MG63 (cell line): ENCODE measurements around the gene SYCP3. TPM values are rescaled to one million over a fixed set of nuclear protein-coding genes. Genes with fewer than 3 reads are reported as not detected.

ENCODE experiments used
- DNase-seq: peaks from one replicate; pipeline ENCODE4 v3.0.0-alpha.2; 2020
- H3K27me3 ChIP-seq: fragments of 250-450 bp; sonication (Bioruptor Pico); 2 replicates; pipeline ENCODE4 v1.5.1; 2020; ENCODE audit warnings: mild to moderate bottlenecking, moderate library complexity
- H3K36me3 ChIP-seq: fragments of 250-450 bp; sonication (Bioruptor Pico); 2 replicates; pipeline ENCODE4 v1.5.1; 2020; ENCODE audit warnings: mild to moderate bottlenecking, moderate library complexity
- H3K4me3 ChIP-seq: fragments of 250-450 bp; sonication (Bioruptor Pico); 2 replicates; pipeline ENCODE4 v1.5.1; 2020; ENCODE audit warnings: mild to moderate bottlenecking, moderate library complexity
- H3K9me3 ChIP-seq: fragments of 250-450 bp; sonication (Bioruptor Pico); 2 replicates; pipeline ENCODE4 v1.5.1; 2020; ENCODE audit warnings: mild to moderate bottlenecking, moderate library complexity
- total RNA-seq: library from RNA; depleted of rRNA; stranded (reverse); fragments of >200 nt; shearing (Covaris generic); gene quantifications from 2 replicates; pipeline ENCODE4 v1.2.3, GENCODE V29; 2014; ENCODE audit warnings: low replicate concordance

Gene SYCP3
- total RNA-seq, 1 experiment from 2014 or later = not detected

GRCh38 chr12:101767537-101767936 lies 28.3 kb upstream of the SYCP3 start:
- no peaks in the 10 kb centered on the region for H3K27me3 ChIP-seq
- DNase-seq = no peak
- no peaks in the 10 kb centered on the region for H3K36me3 ChIP-seq
- H3K9me3 ChIP-seq = no peaks in the 10 kb centered on the region
- no peak overlapping the region for H3K4me3 ChIP-seq

GRCh38 chr12:101764051-101764792 lies 25.0 kb upstream of the SYCP3 start:
- Histone ChIP-seq H3K4me3 (no peak overlapping the region), H3K27me3 (no peaks in the 10 kb centered on the region), H3K9me3 (no peaks in the 10 kb centered on the region), H3K36me3 (no peaks in the 10 kb centered on the region)
- no peak for DNase-seq

GRCh38 chr12:101763246-101763931 lies 24.1 kb upstream of the SYCP3 start:
- H3K4me3 ChIP-seq = no peak overlapping the region
- H3K9me3 ChIP-seq = no peaks in the 10 kb centered on the region
- no peak for DNase-seq
- no peaks in the 10 kb centered on the region for H3K27me3 ChIP-seq
- no peaks in the 10 kb centered on the region for H3K36me3 ChIP-seq

- H3K36me3 ChIP-seq = no peaks in the 10 kb centered on the region
Observed at GRCh38 chr12:101761781-101762180, 22.5 kb upstream of the SYCP3 start.

GRCh38 chr12:101761350-101761749 lies 22.1 kb upstream of the SYCP3 start:
- no peaks in the 10 kb centered on the region for H3K36me3 ChIP-seq
- no peak for DNase-seq
- no peaks in the 10 kb centered on the region for H3K9me3 ChIP-seq
- H3K27me3 ChIP-seq = no peaks in the 10 kb centered on the region
- no peak overlapping the region for H3K4me3 ChIP-seq

More at GRCh38 chr12:101761781-101762180, 22.5 kb upstream of the SYCP3 start:
- Histone ChIP-seq H3K27me3 (no peaks in the 10 kb centered on the region), H3K9me3 (no peaks in the 10 kb centered on the region), H3K4me3 (no peak overlapping the region)
- no peak for DNase-seq

GRCh38 chr12:101759396-101760047 lies 20.3 kb upstream of the SYCP3 start:
- no peak for DNase-seq
- H3K36me3 ChIP-seq = no peaks in the 10 kb centered on the region
- H3K4me3 ChIP-seq = no peak overlapping the region
- H3K9me3 ChIP-seq = no peaks in the 10 kb centered on the region
- H3K27me3 ChIP-seq = no peaks in the 10 kb centered on the region

- H3K27me3 ChIP-seq = no peaks in the 10 kb centered on the region
- H3K4me3 ChIP-seq = no peak overlapping the region
- DNase-seq = no peak
- H3K36me3 ChIP-seq = peaks cover 3% of the 10 kb centered on the region
- H3K9me3 ChIP-seq = no peaks in the 10 kb centered on the region
Observed at GRCh38 chr12:101750152-101750551, 10.9 kb upstream of the SYCP3 start.

- no peak for DNase-seq
- Histone ChIP-seq H3K27me3 (no peaks in the 10 kb centered on the region), H3K9me3 (no peaks in the 10 kb centered on the region), H3K36me3 (peaks cover 3% of the 10 kb centered on the region), H3K4me3 (no peak overlapping the region)
Observed at GRCh38 chr12:101749657-101750056, 10.4 kb upstream of the SYCP3 start.

GRCh38 chr12:101748907-101749306 lies 9.6 kb upstream of the SYCP3 start:
- Histone ChIP-seq H3K9me3 (no peaks in the 10 kb centered on the region), H3K4me3 (no peak overlapping the region), H3K36me3 (peaks cover 3% of the 10 kb centered on the region), H3K27me3 (no peaks in the 10 kb centered on the region)
- no peak for DNase-seq

- Histone ChIP-seq H3K9me3 (no peaks in the 10 kb centered on the region), H3K4me3 (no peak overlapping the region), H3K27me3 (no peaks in the 10 kb centered on the region), H3K36me3 (peaks cover 3% of the 10 kb centered on the region)
- DNase-seq = no peak
Observed at GRCh38 chr12:101747697-101748096, 8.4 kb upstream of the SYCP3 start.

- Histone ChIP-seq H3K9me3 (no peaks in the 10 kb centered on the region), H3K27me3 (no peaks in the 10 kb centered on the region), H3K36me3 (peaks cover 3% of the 10 kb centered on the region), H3K4me3 (no peak overlapping the region)
- DNase-seq = no peak
Observed at GRCh38 chr12:101746661-101747060, 7.4 kb upstream of the SYCP3 start.

- H3K4me3 ChIP-seq = no peak overlapping the region
- no peaks in the 10 kb centered on the region for H3K9me3 ChIP-seq
- no peak for DNase-seq
- H3K36me3 ChIP-seq = peaks cover 3% of the 10 kb centered on the region
- H3K27me3 ChIP-seq = no peaks in the 10 kb centered on the region
Observed at GRCh38 chr12:101746196-101746595, 6.9 kb upstream of the SYCP3 start.

- H3K36me3 ChIP-seq = peaks cover 3% of the 10 kb centered on the region
- no peaks in the 10 kb centered on the region for H3K27me3 ChIP-seq
- DNase-seq = no peak
Observed at GRCh38 chr12:101745481-101745880, 6.2 kb upstream of the SYCP3 start.

GRCh38 chr12:101743724-101744472 lies 4.6 kb upstream of the SYCP3 start:
- no peak for DNase-seq
- H3K9me3 ChIP-seq = no peaks in the 10 kb centered on the region
- no peak overlapping the region for H3K4me3 ChIP-seq
- peaks cover 3% of the 10 kb centered on the region for H3K36me3 ChIP-seq
- no peaks in the 10 kb centered on the region for H3K27me3 ChIP-seq

More at GRCh38 chr12:101745481-101745880, 6.2 kb upstream of the SYCP3 start:
- Histone ChIP-seq H3K4me3 (no peak overlapping the region), H3K9me3 (no peaks in the 10 kb centered on the region)

GRCh38 chr12:101743242-101743641 lies 4.0 kb upstream of the SYCP3 start:
- no peak for DNase-seq
- Histone ChIP-seq H3K9me3 (no peaks in the 10 kb centered on the region), H3K4me3 (no peak overlapping the region), H3K36me3 (peaks cover 3% of the 10 kb centered on the region), H3K27me3 (no peaks in the 10 kb centered on the region)

GRCh38 chr12:101740980-101741379 lies 1.7 kb upstream of the SYCP3 start:
- Histone ChIP-seq H3K27me3 (no peaks in the 10 kb centered on the region), H3K9me3 (no peaks in the 10 kb centered on the region), H3K36me3 (no peaks in the 10 kb centered on the region; the same call in 1 of the 2 replicates), H3K4me3 (no peak overlapping the region)
- DNase-seq = no peak

- no peak for DNase-seq
- H3K36me3 ChIP-seq = no peaks in the 10 kb centered on the region; the same call in 1 of the 2 replicates
- H3K9me3 ChIP-seq = no peaks in the 10 kb centered on the region
- H3K27me3 ChIP-seq = no peaks in the 10 kb centered on the region
- H3K4me3 ChIP-seq = no peak overlapping the region
Observed at GRCh38 chr12:101740566-101740965, 1.3 kb upstream of the SYCP3 start.
